GM12874 (cell line): ENCODE results near the gene RBBP4.

ENCODE experiments used
- TF ChIP-seq, protein P1 (sequence below): IDR thresholded peaks from 2 replicates; pipeline ENCODE4 v1.5.1; 2011; ENCODE audit warnings: low read depth, mild to moderate bottlenecking, control low read depth, low read length, moderate library complexity; ENCODE audit not compliant: insufficient read depth

Gene RBBP4

GRCh38 chr1:32680642-32681041 is 29.6 kb downstream of the RBBP4 start:
- TF ChIP-seq, protein P1, sequence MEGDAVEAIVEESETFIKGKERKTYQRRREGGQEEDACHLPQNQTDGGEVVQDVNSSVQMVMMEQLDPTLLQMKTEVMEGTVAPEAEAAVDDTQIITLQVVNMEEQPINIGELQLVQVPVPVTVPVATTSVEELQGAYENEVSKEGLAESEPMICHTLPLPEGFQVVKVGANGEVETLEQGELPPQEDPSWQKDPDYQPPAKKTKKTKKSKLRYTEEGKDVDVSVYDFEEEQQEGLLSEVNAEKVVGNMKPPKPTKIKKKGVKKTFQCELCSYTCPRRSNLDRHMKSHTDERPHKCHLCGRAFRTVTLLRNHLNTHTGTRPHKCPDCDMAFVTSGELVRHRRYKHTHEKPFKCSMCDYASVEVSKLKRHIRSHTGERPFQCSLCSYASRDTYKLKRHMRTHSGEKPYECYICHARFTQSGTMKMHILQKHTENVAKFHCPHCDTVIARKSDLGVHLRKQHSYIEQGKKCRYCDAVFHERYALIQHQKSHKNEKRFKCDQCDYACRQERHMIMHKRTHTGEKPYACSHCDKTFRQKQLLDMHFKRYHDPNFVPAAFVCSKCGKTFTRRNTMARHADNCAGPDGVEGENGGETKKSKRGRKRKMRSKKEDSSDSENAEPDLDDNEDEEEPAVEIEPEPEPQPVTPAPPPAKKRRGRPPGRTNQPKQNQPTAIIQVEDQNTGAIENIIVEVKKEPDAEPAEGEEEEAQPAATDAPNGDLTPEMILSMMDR: no peak

- TF ChIP-seq, protein P1: no peak
These were observed 30.5 kb downstream of the RBBP4 start for GRCh38 chr1:32681509-32681908.

GRCh38 chr1:32681999-32682398 is 31.0 kb downstream of the RBBP4 start:
- TF ChIP-seq, protein P1: no peak

- TF ChIP-seq, protein P1: no peak
These were observed 32.4 kb downstream of the RBBP4 start for GRCh38 chr1:32683397-32683796.

- TF ChIP-seq, protein P1: no peak
These were observed 33.3 kb downstream of the RBBP4 start for GRCh38 chr1:32684167-32684811.

DNA sequence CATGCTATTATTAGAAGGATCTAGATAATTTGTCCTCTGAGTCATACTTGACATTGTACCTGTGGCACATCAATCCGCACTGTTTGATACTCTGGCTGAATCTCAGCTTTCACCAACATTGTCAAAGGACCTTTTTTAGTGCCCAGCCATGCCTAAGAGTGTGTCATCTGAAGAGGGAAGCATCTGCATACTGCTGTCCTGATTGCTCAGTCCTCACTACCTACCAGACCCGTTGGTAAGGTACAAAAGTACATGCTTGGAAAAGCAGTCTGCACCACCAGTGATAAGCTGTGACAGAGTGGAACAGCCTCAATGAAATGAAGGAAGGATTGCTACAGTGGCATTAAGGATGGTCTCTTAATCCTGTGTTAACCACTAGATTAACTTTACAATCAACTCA is 34.5 kb downstream of the RBBP4 start:
- TF ChIP-seq, protein P1: no peak

DNA sequence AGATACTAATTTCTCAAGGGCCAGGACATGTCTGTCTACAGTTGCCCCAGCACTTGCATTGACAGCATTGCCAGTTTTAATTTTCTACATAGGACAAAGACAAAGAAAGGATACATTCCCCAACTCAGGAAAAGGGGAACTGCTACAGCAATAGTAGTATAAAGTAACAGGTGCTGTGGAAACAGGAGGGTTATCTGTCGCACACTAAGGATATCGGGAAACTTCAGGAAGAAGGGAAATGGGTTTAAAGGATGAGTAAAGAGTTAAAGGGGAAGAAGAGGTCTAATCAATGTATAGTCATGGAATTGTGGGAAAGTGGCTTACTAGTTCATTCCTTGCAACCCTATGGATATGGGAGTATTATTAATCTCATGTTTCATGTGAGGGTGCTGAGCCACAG is 35.4 kb downstream of the RBBP4 start:
- TF ChIP-seq, protein P1: no peak
